ENCODE data around the gene DLK1. TPM values are rescaled to one million over a fixed set of nuclear protein-coding genes. Genes with fewer than 3 reads are reported as not detected.

Gene DLK1
- total and polyA plus RNA-seq, 2 of the 13 experiments (the other 11 are each of a cell fraction or from before 2014, with no cell fraction given), result 95.5 to 312 TPM

GRCh38 chr14:100776681-100777365, 50.1 kb downstream of the DLK1 start:
- Histone ChIP-seq H3K79me2 (ENCODE audit: insufficient read depth, low read length) (no peaks in the 10 kb centered on the region), H3K27ac (ENCODE audit: extremely low read length, insufficient read depth, low read length) (no peak overlapping the region), H3K4me2 (ENCODE audit: low read depth, low read length) (no peak overlapping the region), H3K9ac (ENCODE audit: insufficient read depth, low read depth, low read length) (no peak overlapping the region), H2AFZ (ENCODE audit: low read length) (no peak overlapping the region), H3K4me1 (ENCODE audit: insufficient read depth, low read length) (peaks cover 12% of the 10 kb centered on the region), H3K4me3 (replicated peaks in 1 of 3; ENCODE audit: insufficient read depth in 1 of 3, low read depth in 2 of 3, low read length in 3 of 3) (no peak overlapping the region), H3K27me3 (ENCODE audit: control insufficient read depth in 1 of 2, insufficient read depth in 2 of 2, low read length in 2 of 2) (no peaks in the 10 kb centered on the region), H3K36me3 (replicated peaks in 1 of 2; ENCODE audit: control insufficient read depth in 1 of 2, insufficient read depth in 2 of 2, low read length in 2 of 2) (no peaks in the 10 kb centered on the region), H3K9me3 (ENCODE audit: low read length) (no peaks in the 10 kb centered on the region), H4K20me1 (ENCODE audit: insufficient read depth, low read length) (no peaks in the 10 kb centered on the region)
- in situ Hi-C loops (cut with HindIII; ENCODE audit: extremely low pct_ligation_motif_present, low pct_unique_long_range_greater_than_20kb) (no loop called here), intact Hi-C loops (cut with micrococcal nuclease; ENCODE audit: unreplicated experiment) (no loop called here)
- FAIRE-seq (no peak), DNase-seq (ENCODE audit: low spot score) (no peak), ATAC-seq (no peak)
- TF ChIP-seq ZNF230 (CRISPR knock-in tag; IDR thresholded peaks at IDR 0.05) (no peak), RFX1 (IDR thresholded peaks at IDR 0.05) (no peak), SP140L (CRISPR knock-in tag; IDR thresholded peaks at IDR 0.05; ENCODE audit: borderline replicate concordance) (no peak), RORA (CRISPR knock-in tag; IDR thresholded peaks at IDR 0.05) (no peak)
- CTCF ChIA-PET (ENCODE audit: low intra/inter-chr PET ratio, low total read pairs), result no interaction called here
- WGBS (ENCODE audit: low lambda C conversion rate), result 81% methylated on average over 13 of the region's 14 CpGs
- POLR2A ChIA-PET, result no interaction called here
- BruUV-seq (replicated peaks), result no TSS peak

GRCh38 chr14:100777366-100777817, 50.7 kb downstream of the DLK1 start:
- intact Hi-C loops (cut with micrococcal nuclease; ENCODE audit: unreplicated experiment), result no loop called here
- peaks cover 12% of the 10 kb centered on the region for H3K4me1 ChIP-seq (ENCODE audit: insufficient read depth, low read length)
- CTCF ChIA-PET (ENCODE audit: low intra/inter-chr PET ratio, low total read pairs), result no interaction called here
- no peak for TF ChIP-seq MBNL3 (CRISPR knock-in tag; conservative IDR thresholded peaks at IDR 0.05)
- no peak for TF ChIP-seq ZBTB2 (CRISPR knock-in tag; IDR thresholded peaks at IDR 0.05; ENCODE audit: low read depth)
- TF ChIP-seq NCOA1 (CRISPR knock-in tag; IDR thresholded peaks at IDR 0.05), result no peak
- no peak for TF ChIP-seq SMAD9 (CRISPR knock-in tag; IDR thresholded peaks at IDR 0.05)
- no peak for TF ChIP-seq SP140L (CRISPR knock-in tag; IDR thresholded peaks at IDR 0.05; ENCODE audit: borderline replicate concordance)
- no peak for TF ChIP-seq ZNF597 (CRISPR knock-in tag; IDR thresholded peaks at IDR 0.05)
- TF ChIP-seq IKZF4 (CRISPR knock-in tag; IDR thresholded peaks at IDR 0.05; ENCODE audit: borderline replicate concordance, low read depth, not compliant biosample characterization), result no peak
- no peak for TF ChIP-seq ZNF670 (CRISPR knock-in tag; IDR thresholded peaks at IDR 0.05; ENCODE audit: borderline replicate concordance)
- TF ChIP-seq ZSCAN12 (CRISPR knock-in tag; IDR thresholded peaks at IDR 0.05), result no peak
- no peak for TF ChIP-seq ZFYVE20 (CRISPR knock-in tag; IDR thresholded peaks at IDR 0.05; ENCODE audit: borderline replicate concordance, low read depth)
- TF ChIP-seq TBX3 (IDR thresholded peaks at IDR 0.05; ENCODE audit: borderline replicate concordance), result no peak
- no peak for TF ChIP-seq KMT2B (CRISPR knock-in tag; IDR thresholded peaks at IDR 0.05)
- TF ChIP-seq ZBTB42 (CRISPR knock-in tag; IDR thresholded peaks at IDR 0.05), result no peak
- TF ChIP-seq ZNF746 (CRISPR knock-in tag; IDR thresholded peaks at IDR 0.05), result no peak

More at GRCh38 chr14:100777366-100777817, 50.7 kb downstream of the DLK1 start:
- no peak overlapping the region for H3K9ac ChIP-seq (ENCODE audit: insufficient read depth, low read depth, low read length)
- H3K79me2 ChIP-seq (ENCODE audit: insufficient read depth, low read length), result no peaks in the 10 kb centered on the region
- no peak for FAIRE-seq
- 95% methylated on average over 11 of the region's 11 CpGs for WGBS (ENCODE audit: low lambda C conversion rate)
- H3K4me2 ChIP-seq (ENCODE audit: low read depth, low read length), result no peak overlapping the region
- BruUV-seq (replicated peaks), result no TSS peak
- H3K27me3 ChIP-seq (ENCODE audit: control insufficient read depth in 1 of 2, insufficient read depth in 2 of 2, low read length in 2 of 2), result no peaks in the 10 kb centered on the region
- no peaks in the 10 kb centered on the region for H3K9me3 ChIP-seq (ENCODE audit: low read length)
- no peak overlapping the region for H3K27ac ChIP-seq (ENCODE audit: extremely low read length, insufficient read depth, low read length)
- H4K20me1 ChIP-seq (ENCODE audit: insufficient read depth, low read length), result no peaks in the 10 kb centered on the region
- ATAC-seq, result no peak
- H3K4me3 ChIP-seq (replicated peaks in 1 of 3; ENCODE audit: insufficient read depth in 1 of 3, low read depth in 2 of 3, low read length in 3 of 3), result no peak overlapping the region
- no peak for DNase-seq (ENCODE audit: low spot score)
- H3K36me3 ChIP-seq (replicated peaks in 1 of 2; ENCODE audit: control insufficient read depth in 1 of 2, insufficient read depth in 2 of 2, low read length in 2 of 2), result no peaks in the 10 kb centered on the region
- in situ Hi-C loops (cut with HindIII; ENCODE audit: extremely low pct_ligation_motif_present, low pct_unique_long_range_greater_than_20kb), result no loop called here
- POLR2A ChIA-PET, result no interaction called here
- no peak overlapping the region for H2AFZ ChIP-seq (ENCODE audit: low read length)
